ENCODE data around the gene NDEL1.

DNA sequence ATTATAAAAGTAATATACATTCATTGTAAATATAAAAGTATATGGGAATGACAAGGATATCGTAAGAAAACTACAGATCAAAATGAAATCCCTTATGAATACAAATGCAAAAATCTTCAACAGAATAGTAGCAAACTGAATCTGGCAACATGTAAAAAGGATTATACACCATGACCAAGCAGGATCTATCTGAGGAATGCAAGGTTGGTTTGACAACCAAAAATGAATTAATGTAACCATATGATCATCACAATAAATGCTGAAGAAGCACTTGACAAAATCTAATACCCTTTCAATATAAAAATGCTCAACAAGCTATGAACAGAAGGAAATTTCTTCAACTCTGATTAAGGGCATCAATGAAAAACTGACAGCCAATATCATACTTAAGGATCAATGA is 48.8 kb downstream of the NDEL1 start:
- TF ChIP-seq CTCF (IDR thresholded peaks at IDR 0.05) (no peak), POLR2A (IDR thresholded peaks at IDR 0.05) (no peak), POLR2AphosphoS5 (IDR thresholded peaks at IDR 0.05; ENCODE audit: insufficient read depth in 1 of 2, low read depth in 1 of 2) (no peak)
